Stimulated activated CD8-positive, alpha-beta memory T cell treated with anti-CD3 and anti-CD28 coated beads, Interleukin-15, amount 100 ng/mL, for 48 hours (primary cell): ENCODE results near the gene SSPN.
A peak's percentile ranks its signal among the peaks of the same experiment; 100 is the strongest.

Experiments used
- DNase-seq, 2 donors: peaks; one replicate each; pipeline ENCODE4 v3.0.0-alpha.2; 2020; ENCODE audit warnings: low read depth in 2 of 2

Gene SSPN

DNA sequence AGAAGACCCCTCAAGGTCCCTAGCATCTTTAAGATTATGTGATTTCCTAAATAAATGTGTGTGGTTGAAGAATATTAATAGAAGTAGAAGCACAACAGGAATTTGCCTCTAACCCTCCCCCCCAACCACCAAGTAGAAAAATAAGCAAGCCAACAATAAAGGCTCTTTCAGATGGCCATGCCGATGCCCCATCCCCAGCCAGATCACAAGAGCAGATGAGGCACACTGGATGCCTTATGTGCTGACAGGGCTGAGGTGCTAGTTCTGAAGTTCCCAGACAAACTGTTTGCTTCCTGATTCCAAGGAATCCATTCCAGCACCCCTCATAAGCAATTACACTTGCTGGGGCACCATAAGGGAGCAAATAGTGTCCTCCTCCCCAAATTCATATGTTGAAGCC lies 90.0 kb downstream of the SSPN start:
- DNase-seq, result no peak

- DNase-seq, result no peak
Measured at GRCh38 chr12:26286186-26286585, 90.8 kb downstream of the SSPN start.

DNA sequence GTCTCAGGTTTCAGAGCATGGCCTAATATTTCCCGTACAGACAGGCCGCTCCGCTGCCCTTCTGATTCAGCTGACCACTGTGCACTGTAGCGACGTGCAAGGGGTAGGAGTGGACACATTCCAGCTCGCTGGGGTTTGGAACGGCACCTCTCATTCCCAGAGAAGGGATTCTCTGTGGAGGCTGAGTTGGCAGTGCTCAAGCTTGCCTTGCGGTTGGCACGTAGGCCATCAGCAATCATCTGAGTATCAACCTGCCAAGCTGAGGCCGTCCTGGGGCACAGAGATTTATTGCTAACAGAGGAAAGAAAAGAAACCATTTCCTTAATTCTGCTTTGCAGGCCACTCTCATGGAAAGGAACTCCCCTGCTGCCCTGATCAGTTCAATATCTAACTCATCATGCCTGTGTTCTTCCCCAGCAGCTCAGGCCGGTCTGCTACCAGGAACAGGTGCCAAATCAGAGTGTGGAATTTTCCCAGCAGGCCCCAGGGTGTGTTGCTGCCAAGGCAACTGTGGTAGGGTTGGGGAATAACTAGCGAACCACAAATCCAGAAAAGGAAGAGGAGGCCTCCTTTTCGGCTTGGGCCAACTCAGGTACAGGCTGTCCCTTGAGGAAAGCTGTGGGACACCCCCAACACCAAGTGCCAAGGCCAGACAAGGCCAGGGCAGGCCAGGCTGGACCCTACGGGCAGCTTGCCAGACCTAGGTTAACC lies 92.5 kb downstream of the SSPN start:
- no peak for DNase-seq

DNA sequence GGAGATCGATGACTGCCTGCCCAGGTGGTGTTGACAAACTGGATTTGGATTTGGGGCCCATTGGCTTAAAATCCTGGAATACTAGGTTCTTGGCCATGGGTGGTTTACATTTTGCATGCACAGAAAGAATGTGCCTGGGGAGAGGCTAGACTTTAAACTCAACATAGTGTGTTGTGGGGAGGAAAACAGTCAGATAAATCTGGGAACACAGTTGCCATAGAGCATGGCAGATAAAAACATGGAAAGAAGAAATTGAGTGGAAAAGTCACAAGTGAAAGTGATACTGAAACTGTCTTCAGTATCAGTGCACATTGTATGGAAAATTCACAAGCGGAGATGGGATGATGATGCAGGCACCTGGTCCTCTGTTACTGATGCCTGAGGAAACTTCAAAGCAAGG lies 95.2 kb downstream of the SSPN start:
- DNase-seq, result no peak

DNA sequence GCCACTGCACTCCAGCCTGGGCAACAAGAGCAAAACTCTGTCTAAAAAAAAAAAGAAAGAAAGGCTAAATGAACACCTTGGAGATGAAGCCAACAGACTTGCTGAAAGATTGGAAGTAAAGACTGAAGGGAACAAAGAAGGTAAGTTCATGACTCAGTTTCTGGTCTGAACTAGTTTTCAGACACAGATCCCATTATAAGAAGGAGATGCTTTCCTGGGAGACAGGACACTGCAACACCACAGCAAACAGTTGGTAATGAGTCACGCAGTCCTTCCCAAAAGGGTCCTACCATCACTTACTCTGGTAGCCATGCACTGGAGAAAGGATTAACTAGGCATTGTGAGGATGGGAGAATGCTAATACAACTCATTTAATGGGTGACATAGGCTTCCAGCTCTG lies 97.2 kb downstream of the SSPN start:
- no peak for DNase-seq

- no peak for DNase-seq
Measured at GRCh38 chr12:26293612-26294011, 98.2 kb downstream of the SSPN start.

DNA sequence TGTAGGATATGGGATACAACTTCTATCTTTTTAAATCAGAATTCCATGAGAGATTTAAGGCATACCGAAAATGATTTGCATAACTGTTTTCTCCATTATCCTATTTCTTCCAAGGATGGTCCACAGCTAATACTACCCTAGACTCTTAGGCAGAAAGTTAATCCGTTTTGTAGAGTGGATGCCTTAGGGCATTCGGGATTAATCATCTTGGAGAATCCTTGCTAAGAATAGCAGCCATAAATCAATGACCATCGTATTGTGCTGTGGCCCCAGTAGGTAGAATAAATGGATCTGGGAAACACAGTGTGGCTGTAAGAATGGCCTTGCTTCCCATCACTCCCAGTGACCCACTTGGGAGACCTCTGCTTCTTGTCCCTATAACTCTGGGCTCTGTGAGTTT lies 99.6 kb downstream of the SSPN start:
- no peak for DNase-seq

- peak in 1 of 2 donors; percentile 8 for DNase-seq
Measured at GRCh38 chr12:26297396-26298070, 102.2 kb downstream of the SSPN start.

GRCh38 chr12:26298785-26299621 lies 103.6 kb downstream of the SSPN start:
- DNase-seq, result no peak

DNA sequence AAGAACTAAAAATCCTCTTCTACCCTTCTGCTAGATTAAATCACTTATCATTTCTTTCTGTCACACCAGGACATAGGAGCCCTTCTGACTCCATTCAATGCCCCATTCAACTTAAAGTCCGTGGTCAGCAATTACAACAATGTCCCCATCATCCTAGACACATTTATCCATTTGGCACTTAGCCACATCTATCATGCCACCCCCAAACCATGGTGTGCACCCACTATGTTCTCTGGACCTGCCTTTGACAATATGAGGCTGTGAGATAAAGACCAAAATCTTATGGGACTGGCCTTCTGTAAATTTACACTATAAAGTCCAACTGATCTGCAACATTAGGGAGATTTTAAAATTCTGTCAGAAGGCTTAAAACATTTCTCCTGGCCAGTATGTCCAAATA lies 104.4 kb downstream of the SSPN start:
- DNase-seq, result no peak
